ENCODE data around the gene HLA-DPA1. TPM values are rescaled to one million over a fixed set of nuclear protein-coding genes. Genes with fewer than 3 reads are reported as not detected.
"Not testable (repeated sequence)": the region's sequence is repeated elsewhere in the genome, so short reads cannot be mapped to it uniquely, and the experiment has no call there.

HLA-DPA1 gene
- total RNA-seq, 1 experiment from 2014 or later, result 2.6 TPM

- H3K14ac ChIP-seq (ENCODE audit: insufficient read depth, low read length), result no peak overlapping the region
- Mint-ChIP-seq H3K4me1 (peaks cover 8% of the 10 kb centered on the region in 2 experiments), H3K9me3 (peaks cover 39 to 44% of the 10 kb centered on the region in 2 experiments), H3K4me3 (no peak overlapping the region), H3K36me3 (ENCODE audit: insufficient read depth in 1 of 3, low read depth in 3 of 3) (peaks cover 4 to 31% (median 21%) of the 10 kb centered on the region in 3 experiments), H3K27me3 (ENCODE audit: low read depth) (peaks cover 38% of the 10 kb centered on the region), H3K27ac (no peak overlapping the region)
- no peak overlapping the region for H2AK5ac ChIP-seq (ENCODE audit: insufficient read length, low read length)
- no peak overlapping the region for H3K4me2 ChIP-seq (ENCODE audit: insufficient read depth, insufficient read length, low read length)
- H3K23me2 ChIP-seq (ENCODE audit: insufficient read length, low read depth, low read length, poor library complexity, severe bottlenecking), result no peaks in the 10 kb centered on the region
- no peak overlapping the region for H3T11ph ChIP-seq (ENCODE audit: low read length)
- no peak overlapping the region for H3K23ac ChIP-seq (ENCODE audit: insufficient read length, low read depth, low read length)
- no peaks in the 10 kb centered on the region for H4K20me1 ChIP-seq (ENCODE audit: control insufficient read depth, insufficient read depth, insufficient read length)
- no peak overlapping the region for H3K56ac ChIP-seq (ENCODE audit: insufficient read length, low read depth, low read length)
- H3K4me1 ChIP-seq (ENCODE audit: insufficient read depth, low read length), result no peaks in the 10 kb centered on the region
- peak; percentile 4 for DNase-seq
- no peak overlapping the region for H2BK12ac ChIP-seq (ENCODE audit: insufficient read length, low read depth, low read length)
- H2BK120ac ChIP-seq (ENCODE audit: low read depth, low read length, poor library complexity, severe bottlenecking), result no peak overlapping the region
- no CpG with 5 or more reads among the region's 3 CpGs for WGBS (ENCODE audit: extremely low coverage, insufficient read length, low lambda C conversion rate)
- H2BK15ac ChIP-seq (ENCODE audit: low read depth, low read length), result no peak overlapping the region
- no peak for TF ChIP-seq CTCF (conservative IDR thresholded peaks at IDR 0.05)
- no peak overlapping the region for H4K8ac ChIP-seq (replicated peaks; ENCODE audit: insufficient read length, low read depth, low read length)
- no peak overlapping the region for H2AFZ ChIP-seq (ENCODE audit: low read length)
- H3K27ac ChIP-seq (ENCODE audit: insufficient read length, low read depth, low read length), result no peak overlapping the region
- H3K9me3 ChIP-seq (ENCODE audit: control insufficient read depth, low read depth, low read length), result no peaks in the 10 kb centered on the region
- H3K79me2 ChIP-seq (ENCODE audit: insufficient read depth, low read length), result no peaks in the 10 kb centered on the region
- no peak overlapping the region for H2BK20ac ChIP-seq (ENCODE audit: low read depth, low read length, poor library complexity, severe bottlenecking)
- no peak overlapping the region for H4K5ac ChIP-seq (ENCODE audit: insufficient read length, low read depth, low read length)
- H4K91ac ChIP-seq (ENCODE audit: insufficient read length, low read depth, low read length), result no peak overlapping the region
- no peak overlapping the region for H3K4ac ChIP-seq (ENCODE audit: low read depth, low read length)
- H3K79me1 ChIP-seq (ENCODE audit: insufficient read depth, low read depth, low read length, poor library complexity, severe bottlenecking), result no peaks in the 10 kb centered on the region
- H3K27me3 ChIP-seq (ENCODE audit: insufficient read depth, low read length), result no peaks in the 10 kb centered on the region
- H3K9ac ChIP-seq (ENCODE audit: extremely low read depth, insufficient read length, low read length), result no peak overlapping the region
- no peak overlapping the region for H3K18ac ChIP-seq (ENCODE audit: insufficient read length, low read depth, low read length)
- no peak overlapping the region for H2BK5ac ChIP-seq (ENCODE audit: insufficient read length, low read length)
These were observed 30.3 kb upstream of the HLA-DPA1 start for GRCh38 chr6:33103776-33104175.

GRCh38 chr6:33101121-33101737 lies 27.8 kb upstream of the HLA-DPA1 start:
- not testable (repeated sequence) for H4K20me1 ChIP-seq (ENCODE audit: control insufficient read depth, insufficient read depth, insufficient read length); H3K27me3 ChIP-seq (ENCODE audit: insufficient read depth, low read length); H3K27ac Mint-ChIP-seq; H2AFZ ChIP-seq (ENCODE audit: low read length); H4K91ac ChIP-seq (ENCODE audit: insufficient read length, low read depth, low read length); H3K56ac ChIP-seq (ENCODE audit: insufficient read length, low read depth, low read length); H3K27ac ChIP-seq (ENCODE audit: insufficient read length, low read depth, low read length); H3K79me1 ChIP-seq (ENCODE audit: insufficient read depth, low read depth, low read length, poor library complexity, severe bottlenecking); H2BK120ac ChIP-seq (ENCODE audit: low read depth, low read length, poor library complexity, severe bottlenecking); H3K9ac ChIP-seq (ENCODE audit: extremely low read depth, insufficient read length, low read length); H3K4ac ChIP-seq (ENCODE audit: low read depth, low read length); H4K8ac ChIP-seq (replicated peaks; ENCODE audit: insufficient read length, low read depth, low read length); H3T11ph ChIP-seq (ENCODE audit: low read length); DNase-seq; H3K4me3 Mint-ChIP-seq; H3K18ac ChIP-seq (ENCODE audit: insufficient read length, low read depth, low read length); H2BK5ac ChIP-seq (ENCODE audit: insufficient read length, low read length); H3K79me2 ChIP-seq (ENCODE audit: insufficient read depth, low read length); H2AK5ac ChIP-seq (ENCODE audit: insufficient read length, low read length); H3K23me2 ChIP-seq (ENCODE audit: insufficient read length, low read depth, low read length, poor library complexity, severe bottlenecking); H3K23ac ChIP-seq (ENCODE audit: insufficient read length, low read depth, low read length); H3K14ac ChIP-seq (ENCODE audit: insufficient read depth, low read length); H3K9me3 ChIP-seq (ENCODE audit: control insufficient read depth, low read depth, low read length); H2BK20ac ChIP-seq (ENCODE audit: low read depth, low read length, poor library complexity, severe bottlenecking); H2BK15ac ChIP-seq (ENCODE audit: low read depth, low read length); H4K5ac ChIP-seq (ENCODE audit: insufficient read length, low read depth, low read length); H3K4me1 ChIP-seq (ENCODE audit: insufficient read depth, low read length); H2BK12ac ChIP-seq (ENCODE audit: insufficient read length, low read depth, low read length); H3K4me2 ChIP-seq (ENCODE audit: insufficient read depth, insufficient read length, low read length)
- Mint-ChIP-seq H3K4me1 (peaks cover 11 to 12% of the 10 kb centered on the region in 2 experiments), H3K27me3 (ENCODE audit: low read depth) (peaks cover 20% of the 10 kb centered on the region), H3K36me3 (ENCODE audit: insufficient read depth in 1 of 3, low read depth in 3 of 3) (peaks cover 4 to 31% (median 21%) of the 10 kb centered on the region in 3 experiments), H3K9me3 (peaks cover 44 to 48% of the 10 kb centered on the region in 2 experiments)
- WGBS (ENCODE audit: extremely low coverage, insufficient read length, low lambda C conversion rate), result no CpG with 5 or more reads among the region's 5 CpGs

All from H9 (cell line).